Right lobe of liver (tissue), 4 donors: ENCODE results near the gene LAD1.

Experiments used
- POLR2A ChIP-seq: fragments of 450-650 bp; IDR thresholded peaks from one replicate; pipeline ENCODE4 v1.6.1; 2017; ENCODE audit warnings: antibody characterized with exemption, mild to moderate bottlenecking
- TF ChIP-seq, protein P1 (sequence below), 4 donors: fragments of 200-600 bp in 3 of 4; fragments of 450-650 bp in 1 of 4; IDR thresholded peaks; one replicate each; pipeline versions ENCODE4 v1.5.1 to v1.8.0; 2016 to 2022; ENCODE audit warnings: antibody characterized with exemption in 4 of 4, mild to moderate bottlenecking in 2 of 4
- donor health status: DM: no; HTN: no; CAD: no.
- donor health status: DM: no; HTN: no; CAD: no.
- donor health status: DM: no; HTN: yes; CAD: no.

GRCh38 chr1:201357211-201357610 lies 41.9 kb downstream of the LAD1 start:
- TF ChIP-seq, protein P1, sequence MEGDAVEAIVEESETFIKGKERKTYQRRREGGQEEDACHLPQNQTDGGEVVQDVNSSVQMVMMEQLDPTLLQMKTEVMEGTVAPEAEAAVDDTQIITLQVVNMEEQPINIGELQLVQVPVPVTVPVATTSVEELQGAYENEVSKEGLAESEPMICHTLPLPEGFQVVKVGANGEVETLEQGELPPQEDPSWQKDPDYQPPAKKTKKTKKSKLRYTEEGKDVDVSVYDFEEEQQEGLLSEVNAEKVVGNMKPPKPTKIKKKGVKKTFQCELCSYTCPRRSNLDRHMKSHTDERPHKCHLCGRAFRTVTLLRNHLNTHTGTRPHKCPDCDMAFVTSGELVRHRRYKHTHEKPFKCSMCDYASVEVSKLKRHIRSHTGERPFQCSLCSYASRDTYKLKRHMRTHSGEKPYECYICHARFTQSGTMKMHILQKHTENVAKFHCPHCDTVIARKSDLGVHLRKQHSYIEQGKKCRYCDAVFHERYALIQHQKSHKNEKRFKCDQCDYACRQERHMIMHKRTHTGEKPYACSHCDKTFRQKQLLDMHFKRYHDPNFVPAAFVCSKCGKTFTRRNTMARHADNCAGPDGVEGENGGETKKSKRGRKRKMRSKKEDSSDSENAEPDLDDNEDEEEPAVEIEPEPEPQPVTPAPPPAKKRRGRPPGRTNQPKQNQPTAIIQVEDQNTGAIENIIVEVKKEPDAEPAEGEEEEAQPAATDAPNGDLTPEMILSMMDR (IDR thresholded peaks at IDR 0.05): no peak
- TF ChIP-seq POLR2A: no peak
